Activated CD4-positive, alpha-beta T cell treated with anti-CD3 and anti-CD28 coated beads, Interleukin-2, amount 50 U/mL, for 16 hours (primary cell): ENCODE results near the gene RAD51C.
"Not testable (repeated sequence)": the region's sequence is repeated elsewhere in the genome, so short reads cannot be mapped to it uniquely, and the experiment has no call there.

Experiments
- DNase-seq: peaks from one replicate; pipeline ENCODE4 v3.0.0-alpha.2; 2020

Gene RAD51C

DNA sequence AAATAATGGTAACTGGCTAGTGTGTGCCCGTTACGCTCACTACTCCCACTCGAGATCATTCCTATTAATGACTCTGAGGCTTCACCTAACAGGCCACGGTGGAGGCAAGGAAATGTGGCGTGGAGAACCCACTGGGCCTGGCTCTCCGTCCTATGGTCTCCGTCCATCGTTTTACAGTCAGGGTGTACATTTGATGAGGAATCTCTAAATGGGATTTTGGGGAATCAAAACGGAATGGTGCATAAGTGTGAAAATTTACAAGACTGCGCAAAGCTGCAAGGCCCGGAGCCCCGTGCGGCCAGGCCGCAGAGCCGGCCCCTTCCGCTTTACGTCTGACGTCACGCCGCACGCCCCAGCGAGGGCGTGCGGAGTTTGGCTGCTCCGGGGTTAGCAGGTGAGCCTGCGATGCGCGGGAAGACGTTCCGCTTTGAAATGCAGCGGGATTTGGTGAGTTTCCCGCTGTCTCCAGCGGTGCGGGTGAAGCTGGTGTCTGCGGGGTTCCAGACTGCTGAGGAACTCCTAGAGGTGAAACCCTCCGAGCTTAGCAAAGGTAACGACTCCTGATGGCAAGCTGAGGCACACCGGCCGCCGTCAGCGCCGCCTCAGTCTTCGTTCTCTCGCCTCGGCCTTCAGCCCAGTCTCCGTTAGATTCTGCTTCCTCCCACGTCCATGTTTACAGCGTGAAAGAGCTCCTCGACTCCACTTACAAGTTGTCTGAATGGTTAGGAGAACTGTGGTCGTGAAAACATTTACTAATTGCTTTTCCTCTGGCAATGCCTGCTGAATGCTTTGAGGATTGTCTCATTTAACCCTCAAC is at the start of gene RAD51C:
RAD51C (plus strand) TSS at position 364 of the 817 bp plus-strand sequence; CDS start at position 406, 42 bp downstream.
- DNase-seq: peak; percentile 93

DNA sequence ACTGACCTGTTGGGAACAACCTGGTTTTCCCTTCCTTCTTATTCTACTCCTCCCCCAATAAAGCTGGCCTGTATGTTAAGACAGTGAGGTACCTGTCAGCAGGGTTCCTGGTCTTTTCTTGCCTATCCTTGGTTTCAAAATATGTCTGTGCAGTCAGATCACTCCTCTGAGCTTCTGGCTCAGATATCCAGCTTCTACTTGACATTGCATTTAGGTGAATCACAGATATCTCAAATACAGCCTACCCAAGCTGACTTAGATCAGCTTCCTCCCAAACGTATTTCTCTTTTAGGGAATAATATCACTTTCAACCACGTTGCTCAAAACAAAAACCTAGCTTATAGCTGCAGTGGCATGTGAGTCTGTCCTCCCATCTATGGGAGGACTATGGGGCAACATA is 49.3 kb upstream of the RAD51C start:
- DNase-seq: no peak

GRCh38 chr17:58648236-58648635 is 44.2 kb upstream of the RAD51C start:
- no peak for DNase-seq

DNA sequence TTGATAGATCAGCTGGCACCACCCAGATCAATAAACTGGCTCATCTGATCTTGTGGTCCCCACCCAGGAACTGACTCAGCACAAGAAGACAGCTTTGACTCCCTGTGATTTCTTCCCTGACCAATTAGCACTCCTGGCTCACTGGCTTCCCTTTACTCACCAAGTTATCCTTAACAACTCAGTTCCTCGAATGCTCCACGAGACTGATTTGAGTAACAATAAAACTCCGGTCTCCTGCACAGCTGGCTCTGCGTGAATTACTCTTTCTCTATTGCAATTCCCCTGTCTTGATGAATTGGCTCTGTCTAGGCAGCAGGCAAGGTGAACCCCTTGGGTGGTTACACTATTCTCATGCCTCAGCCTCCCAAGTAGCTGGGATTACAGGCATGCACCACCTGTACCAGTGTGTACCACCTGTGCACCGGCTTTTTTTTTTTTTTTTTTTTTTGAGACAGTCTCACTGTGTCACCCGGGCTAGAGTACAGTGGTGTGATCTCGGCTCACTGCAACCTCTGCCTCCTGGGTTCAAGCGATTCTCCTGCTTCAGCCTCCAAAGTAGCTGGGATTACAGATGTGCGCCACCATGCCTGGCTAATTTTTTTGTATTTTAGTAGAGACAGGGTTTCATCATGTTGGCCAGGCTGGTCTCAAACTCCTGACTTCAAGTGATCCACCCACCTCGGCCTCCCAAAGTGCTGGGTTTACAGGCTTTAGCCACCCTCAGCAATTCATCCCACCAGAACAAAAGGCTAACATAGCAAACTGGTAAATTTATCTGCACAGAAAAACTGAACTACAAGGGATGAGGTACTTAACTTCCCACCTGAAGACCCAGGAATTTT is 34.2 kb upstream of the RAD51C start:
- DNase-seq: peak; percentile 67

GRCh38 chr17:58658804-58659713 is 33.3 kb upstream of the RAD51C start:
- DNase-seq: peak; percentile 92

DNA sequence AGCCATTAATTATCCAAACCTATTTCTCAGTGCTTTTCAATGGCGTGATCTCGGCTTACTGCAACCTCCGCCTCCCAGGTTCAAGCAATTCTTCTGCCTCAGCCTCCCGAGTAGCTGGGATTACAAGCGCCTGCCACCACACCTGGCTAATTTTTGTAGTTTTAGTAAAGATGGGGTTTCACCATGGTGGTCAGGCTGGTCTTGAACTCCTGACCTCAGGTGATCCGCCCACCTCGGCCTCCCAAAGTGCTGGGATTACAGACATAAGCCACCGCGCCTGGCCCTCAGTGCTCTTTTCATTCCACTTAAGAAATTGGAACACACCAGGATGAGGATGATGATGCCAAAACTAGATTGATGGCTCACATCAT is 32.7 kb upstream of the RAD51C start:
- not testable (repeated sequence) for DNase-seq

DNA sequence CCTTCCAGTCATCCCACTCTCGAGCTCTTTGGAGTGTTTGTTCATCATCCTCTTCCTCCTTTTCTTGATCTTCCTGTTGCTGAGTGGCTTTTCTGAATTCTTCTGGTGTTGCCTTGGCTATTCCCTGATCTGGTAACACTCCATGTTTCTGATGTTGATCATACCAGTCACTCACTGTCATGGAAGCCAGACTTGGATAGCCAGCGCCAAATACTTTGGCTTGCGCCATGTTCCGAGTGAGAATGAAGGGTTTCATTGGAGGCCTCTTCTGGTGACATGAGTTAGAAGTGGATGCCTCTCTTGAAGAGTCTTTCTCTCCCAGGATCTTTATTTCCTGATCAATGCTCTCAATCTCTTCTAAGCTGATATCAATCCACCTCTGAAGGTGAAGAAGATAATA is 31.8 kb upstream of the RAD51C start:
- no peak for DNase-seq

DNA sequence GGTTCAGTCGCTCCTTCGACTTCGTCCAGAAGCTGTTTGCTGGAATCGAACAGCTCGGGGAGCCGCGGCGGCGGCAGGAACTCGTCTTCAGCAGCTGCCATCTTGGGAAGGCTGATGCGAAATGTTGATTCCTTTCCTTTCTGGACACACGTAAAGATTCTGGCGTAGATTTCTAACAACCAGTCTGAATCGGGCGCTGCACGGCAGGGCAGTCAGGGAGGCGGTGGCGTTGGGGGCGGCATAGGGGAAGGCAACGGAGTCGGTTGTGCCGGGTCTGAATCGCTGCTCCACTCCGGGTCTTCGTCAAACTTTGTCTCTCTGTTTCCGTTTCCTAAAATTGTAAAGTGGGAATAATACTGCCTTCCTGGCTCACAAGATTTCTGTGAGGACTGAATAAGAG is 30.9 kb upstream of the RAD51C start:
- DNase-seq: no peak

DNA sequence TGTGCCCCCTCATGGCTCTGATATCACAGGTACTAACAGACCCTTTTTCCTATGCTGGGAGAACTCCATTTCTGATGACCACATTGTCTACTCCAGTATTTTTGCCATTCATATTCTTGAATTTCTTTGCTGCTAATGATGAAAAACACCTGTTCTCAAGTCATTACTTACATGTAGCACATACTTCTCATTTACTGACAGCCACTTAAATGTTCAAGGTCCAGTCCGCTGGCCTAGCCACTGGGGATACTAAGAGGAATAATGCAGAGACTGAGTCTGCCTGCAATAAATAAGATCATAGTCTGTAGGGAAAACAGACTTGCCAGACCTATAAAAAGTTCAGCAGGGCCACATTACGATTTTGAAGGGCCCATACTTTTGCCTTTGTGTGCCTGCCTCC is 28.1 kb upstream of the RAD51C start:
- no peak for DNase-seq

DNA sequence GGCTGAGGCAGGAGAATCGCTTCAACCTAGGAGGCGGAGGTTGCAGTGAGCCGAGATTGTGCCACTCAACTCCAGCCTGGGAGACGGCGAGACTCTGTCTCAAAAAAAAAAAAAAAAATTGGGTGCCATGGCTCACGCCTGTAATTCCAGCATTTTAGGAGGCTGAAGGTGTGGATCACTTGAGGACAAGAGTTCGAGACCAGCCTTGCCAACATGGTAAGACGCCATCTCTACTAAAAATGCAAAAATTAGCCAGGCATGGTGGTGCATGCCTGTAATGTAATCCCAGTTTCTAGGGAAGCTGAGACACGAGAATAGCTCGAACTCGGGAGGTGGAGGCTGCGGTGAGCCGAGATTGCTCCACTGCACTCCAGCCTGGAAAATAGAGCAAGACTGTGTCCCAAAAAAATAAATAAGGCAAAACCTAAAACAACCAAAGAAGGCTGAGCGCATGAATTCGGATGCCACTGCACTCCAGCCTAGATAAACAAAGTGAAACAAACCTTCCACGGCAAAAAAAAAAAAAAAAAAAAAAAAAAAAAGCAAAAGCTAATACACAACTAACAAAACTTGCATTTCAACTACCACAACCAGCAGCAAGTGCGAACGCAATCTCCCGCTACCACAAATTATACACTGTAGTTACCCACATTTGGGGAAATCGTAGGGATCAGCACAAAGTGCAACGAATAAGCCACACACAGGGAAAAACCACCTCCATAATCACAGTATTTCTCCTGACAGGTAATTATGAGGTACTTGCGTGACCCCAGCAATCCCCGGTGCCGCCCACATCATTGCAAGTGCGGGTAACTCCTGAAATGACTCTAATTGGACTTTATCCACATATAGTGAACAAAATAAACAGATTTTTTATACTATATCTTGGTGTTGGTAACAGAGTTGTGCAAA is 26.2 kb upstream of the RAD51C start:
- no peak for DNase-seq

- peak; percentile 37 for DNase-seq
These were observed 25.5 kb upstream of the RAD51C start for GRCh38 chr17:58666858-58667267.

DNA sequence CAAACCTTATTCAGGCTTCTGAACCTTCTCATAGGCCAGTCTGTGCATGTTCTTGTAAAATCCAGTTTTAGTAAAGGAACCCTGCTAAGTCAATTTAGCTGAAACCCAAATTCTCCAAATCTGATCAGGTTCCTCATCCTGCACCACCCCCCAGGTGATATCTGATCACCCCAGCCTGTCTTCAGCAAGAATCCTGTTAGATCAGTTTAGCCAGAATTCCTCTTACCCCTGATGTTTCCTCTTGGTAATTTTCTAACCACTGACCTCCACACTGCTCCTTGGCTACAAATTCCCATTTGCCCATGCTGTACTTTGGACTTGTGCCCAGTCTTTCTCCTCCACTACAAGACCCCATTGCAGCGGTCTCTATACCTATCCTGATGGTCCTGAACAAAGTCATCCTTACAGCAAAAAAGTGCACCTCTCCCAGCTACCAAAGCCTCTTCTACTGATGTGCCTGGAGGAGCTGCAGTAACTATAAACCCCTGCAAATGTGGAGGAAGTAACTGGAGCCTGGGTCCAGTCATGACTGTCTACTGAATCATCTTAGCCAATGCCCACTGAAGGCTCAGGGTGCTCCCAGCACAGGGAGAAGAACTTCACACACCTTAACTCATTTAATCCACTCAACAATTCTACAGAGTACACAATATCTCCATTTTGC is 24.3 kb upstream of the RAD51C start:
- DNase-seq: no peak

DNA sequence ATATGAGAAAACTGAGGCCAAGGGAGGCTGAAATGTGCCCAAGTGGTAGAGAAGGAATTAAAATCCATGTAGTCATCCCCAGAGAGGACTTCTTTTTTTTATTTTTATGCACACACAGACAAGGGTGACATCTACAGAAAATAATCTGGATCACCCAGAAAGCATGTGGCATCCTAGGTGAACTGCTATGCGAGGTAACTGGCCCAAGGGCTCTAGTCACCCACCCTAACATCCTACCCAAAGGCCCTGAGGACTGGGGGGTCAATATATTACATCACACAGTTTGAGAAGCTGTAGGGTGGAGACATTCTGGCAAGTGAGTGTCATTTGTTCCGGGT is 23.8 kb upstream of the RAD51C start:
- no peak for DNase-seq

DNA sequence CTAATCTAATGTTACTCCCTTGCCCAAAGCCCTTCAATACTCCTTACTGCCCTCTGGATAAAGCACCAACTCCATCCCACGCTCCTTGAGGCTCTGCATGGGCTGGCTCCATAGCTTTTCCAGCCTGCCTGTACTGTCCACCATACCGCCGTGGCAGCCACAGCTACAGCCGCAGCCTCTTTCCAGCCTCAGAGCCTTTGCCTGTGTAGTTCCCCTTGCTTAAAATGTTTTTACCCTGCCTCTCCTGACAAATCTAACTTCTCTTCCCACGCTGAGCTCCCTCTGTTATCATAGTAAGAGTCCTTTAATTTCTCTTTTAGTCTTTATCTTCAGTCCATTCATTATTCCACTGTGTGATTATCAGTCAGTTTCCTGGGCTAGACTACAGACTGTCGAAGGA is 22.5 kb upstream of the RAD51C start:
- DNase-seq: no peak

- DNase-seq: no peak
These were observed 20.4 kb upstream of the RAD51C start for GRCh38 chr17:58671969-58672368.

DNA sequence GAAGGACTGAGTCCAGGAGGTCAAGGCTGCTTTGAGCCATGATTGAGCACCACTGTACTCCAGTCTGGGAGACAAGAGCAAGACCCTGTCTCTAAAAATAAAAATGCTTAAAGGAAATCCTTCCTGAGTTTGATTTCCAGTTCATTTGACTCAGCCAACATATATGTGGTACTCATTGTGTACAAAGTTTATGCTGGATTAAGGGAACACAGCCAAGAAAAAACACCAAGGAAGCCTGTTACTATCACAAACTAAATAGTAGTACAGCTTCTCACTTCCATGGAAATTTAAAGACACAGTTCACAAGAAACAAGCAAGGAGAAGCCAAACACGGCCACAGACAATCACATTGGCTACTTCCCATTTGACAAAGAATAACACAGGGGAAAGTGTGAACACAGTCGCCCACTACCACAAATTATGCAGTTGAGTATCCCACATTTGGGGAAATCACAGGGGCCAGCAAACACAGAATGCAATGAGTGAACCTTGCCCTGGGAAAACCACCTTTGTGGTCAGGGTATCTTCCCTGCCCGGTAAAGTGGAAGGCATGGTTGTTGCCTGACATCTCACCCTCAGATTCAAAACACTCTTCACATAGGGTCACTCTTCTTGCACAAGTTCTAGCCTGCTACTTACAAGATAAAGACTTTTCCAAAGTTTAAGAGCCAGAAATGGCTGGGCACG is 15.1 kb upstream of the RAD51C start:
- no peak for DNase-seq

DNA sequence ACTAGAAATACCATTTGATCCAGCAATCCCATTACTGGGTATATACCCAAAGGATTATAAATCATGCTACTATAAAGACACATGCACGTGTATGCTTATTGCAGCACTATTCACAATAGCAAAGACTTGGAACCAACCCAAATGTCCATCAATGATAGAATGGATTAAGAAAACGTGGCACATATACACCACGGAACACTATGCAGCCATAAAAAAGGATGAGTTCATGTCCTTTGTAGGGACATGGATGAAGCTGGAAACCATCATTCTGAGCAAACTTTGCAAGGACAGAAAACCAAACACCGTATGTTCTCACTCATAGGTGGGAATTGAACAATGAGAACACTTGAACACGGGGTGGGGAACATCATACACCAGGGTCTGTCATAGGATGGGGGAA is 14.1 kb upstream of the RAD51C start:
- DNase-seq: not testable (repeated sequence)

GRCh38 chr17:58679263-58680037 is 13.0 kb upstream of the RAD51C start:
- DNase-seq: peak; percentile 33

- DNase-seq: no peak
These were observed 12.4 kb upstream of the RAD51C start for GRCh38 chr17:58680038-58680369.

DNA sequence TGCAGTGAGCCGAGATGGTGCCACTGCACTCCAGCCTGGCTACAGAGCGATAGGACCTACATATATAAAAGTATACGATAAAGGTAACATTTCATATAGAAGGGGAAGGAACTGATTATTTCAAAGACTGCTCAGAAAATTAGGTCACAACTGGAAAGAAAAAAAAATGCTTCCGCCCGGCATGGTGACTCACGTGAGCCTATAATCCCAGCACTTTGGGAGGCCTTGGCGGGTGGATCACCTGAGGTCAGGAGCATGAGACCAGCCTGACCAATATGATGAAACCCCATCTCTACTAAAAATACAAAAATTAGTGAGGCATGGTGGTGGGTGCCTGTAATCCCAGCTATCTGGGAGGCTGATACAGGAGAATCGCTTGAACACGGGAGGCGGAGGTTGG is 8.4 kb upstream of the RAD51C start:
- DNase-seq: no peak
